HepG2 (cell line): ENCODE data around the gene TP73. TPM values are rescaled to one million over a fixed set of nuclear protein-coding genes. Genes with fewer than 3 reads are reported as not detected.
A peak's percentile ranks its signal among the peaks of the same experiment; 100 is the strongest.

Experiments
- CENPX ChIP-seq: sonication (generic); formaldehyde crosslinking; IDR thresholded peaks from 2 replicates; pipeline ENCODE4 v1.9.0; 2021; ENCODE audit warnings: mild to moderate bottlenecking, missing genetic modification reagents, moderate library complexity
- DBP ChIP-seq: sonication (generic); formaldehyde crosslinking; IDR thresholded peaks from 2 replicates; pipeline ENCODE4 v1.4.0; 2020; ENCODE audit warnings: missing genetic modification reagents; ENCODE audit errors: not compliant biosample characterization
- ELF1 ChIP-seq: sonication (generic); formaldehyde crosslinking; IDR thresholded peaks from 2 replicates; pipeline ENCODE4 v1.4.0; 2020; ENCODE audit warnings: missing genetic modification reagents
- FOSL1 ChIP-seq: sonication (generic); formaldehyde crosslinking; IDR thresholded peaks from 2 replicates; pipeline ENCODE4 v1.9.0; 2021; ENCODE audit warnings: missing genetic modification reagents, borderline replicate concordance
- FOXK1 ChIP-seq: sonication (generic); formaldehyde crosslinking; IDR thresholded peaks from 2 replicates; pipeline ENCODE4 v1.4.0; 2020; ENCODE audit warnings: low read depth, missing genetic modification reagents, borderline replicate concordance
- GATA4 ChIP-seq: sonication (generic); IDR thresholded peaks from 2 replicates; pipeline ENCODE4 v1.6.1; 2016; ENCODE audit warnings: antibody characterized with exemption, low read depth, borderline replicate concordance
- GPN1 ChIP-seq: sonication (generic); formaldehyde crosslinking; IDR thresholded peaks from 2 replicates; pipeline ENCODE4 v1.5.1; 2020; ENCODE audit warnings: missing genetic modification reagents, borderline replicate concordance
- GTF3A ChIP-seq: sonication (generic); formaldehyde crosslinking; conservative IDR thresholded peaks from 2 replicates; pipeline ENCODE4 v1.4.0; 2020; ENCODE audit warnings: mild to moderate bottlenecking, missing genetic modification reagents
- HDAC1 ChIP-seq: sonication (generic); formaldehyde crosslinking; IDR thresholded peaks from 2 replicates; pipeline ENCODE4 v1.5.1; 2020; ENCODE audit warnings: mild to moderate bottlenecking, missing genetic modification reagents
- KAT8 ChIP-seq: IDR thresholded peaks from 2 replicates; pipeline ENCODE4 v1.6.1; 2016; ENCODE audit warnings: missing genetic modification reagents, missing compliant biosample characterization
- KDM2A ChIP-seq: sonication (generic); formaldehyde crosslinking; IDR thresholded peaks from 2 replicates; pipeline ENCODE4 v1.4.0; 2020; ENCODE audit warnings: low read depth, missing genetic modification reagents, borderline replicate concordance
- KLF16 ChIP-seq, 2 experiments: sonication (generic) in 1 of 2; formaldehyde crosslinking in 1 of 2; IDR thresholded peaks; 2 replicates each; pipeline versions ENCODE4 v1.6.1 to v1.8.0; 2016 to 2023; ENCODE audit warnings: missing genetic modification reagents in 2 of 2, missing compliant biosample characterization in 1 of 2
- MAFK ChIP-seq, 2 experiments: IDR thresholded peaks in 1 of 2; conservative IDR thresholded peaks in 1 of 2; 2 replicates each; pipeline ENCODE4 v1.6.1; 2011; ENCODE audit warnings: improper control_type of control experiment in 2 of 2, low read length in 2 of 2
- MTA1 ChIP-seq: sonication (generic); formaldehyde crosslinking; IDR thresholded peaks from 2 replicates; pipeline ENCODE4 v1.4.0; 2020; ENCODE audit warnings: missing genetic modification reagents, mild to moderate bottlenecking, borderline replicate concordance
- NCOA5 ChIP-seq: sonication (generic); formaldehyde crosslinking; IDR thresholded peaks from 2 replicates; pipeline ENCODE4 v1.4.0; 2020; ENCODE audit warnings: missing genetic modification reagents
- TARDBP ChIP-seq: sonication (generic); formaldehyde crosslinking; IDR thresholded peaks from 2 replicates; pipeline ENCODE4 v1.8.0; 2022; ENCODE audit warnings: mild to moderate bottlenecking, missing genetic modification reagents
- TOPORS ChIP-seq: sonication (generic); formaldehyde crosslinking; IDR thresholded peaks from 2 replicates; pipeline ENCODE4 v1.8.0; 2023; ENCODE audit warnings: mild to moderate bottlenecking, missing genetic modification reagents
- ZNF180 ChIP-seq: sonication (generic); formaldehyde crosslinking; IDR thresholded peaks from 2 replicates; pipeline ENCODE4 v1.4.0; 2020; ENCODE audit warnings: low read depth, missing genetic modification reagents, borderline replicate concordance
- ZNF460 ChIP-seq: sonication (generic); formaldehyde crosslinking; IDR thresholded peaks from 2 replicates; pipeline ENCODE4 v1.5.1; 2020; ENCODE audit warnings: missing genetic modification reagents, mild to moderate bottlenecking, borderline replicate concordance
- ZNF564 ChIP-seq: sonication (generic); formaldehyde crosslinking; IDR thresholded peaks from 2 replicates; pipeline ENCODE4 v1.8.1; 2023; ENCODE audit warnings: mild to moderate bottlenecking, missing genetic modification reagents
- polyA plus RNA-seq, 8 experiments: library from polyadenylated mRNA; depleted of rRNA in 3 of 8; stranded (reverse) in 7 of 8; unstranded in 1 of 8; fragments of >200 nt; fragmentation: Illumina TruSeq in 4 of 8; extraction: Trizol in 4 of 8; gene quantifications; 2 replicates each; pipeline versions ENCODE4 v1.2.1 to v1.2.3, GENCODE V29; 2011 to 2016; ENCODE audit warnings: low read depth in 4 of 8, missing spikeins in 1 of 8, mixed read lengths in 1 of 8; ENCODE audit not compliant: insufficient read depth in 1 of 8
- total RNA-seq, 5 experiments: library from RNA; depleted of rRNA; stranded (reverse); fragments of >200 nt; fragmentation: Illumina TruSeq; extraction: Trizol; gene quantifications; 2 replicates each; pipeline ENCODE4 v1.2.3, GENCODE V29; 2016; ENCODE audit warnings: low read depth in 1 of 5
- TF ChIP-seq, protein P1 (sequence below): sonication (generic); formaldehyde crosslinking; IDR thresholded peaks from 2 replicates; pipeline ENCODE4 v1.9.0; 2021; ENCODE audit warnings: missing genetic modification reagents, mild to moderate bottlenecking, borderline replicate concordance
- TF ChIP-seq, protein P2 (sequence below): sonication (generic); formaldehyde crosslinking; IDR thresholded peaks from 2 replicates; pipeline ENCODE4 v1.4.0; 2020; ENCODE audit warnings: low read depth, mild to moderate bottlenecking, missing genetic modification reagents
- TF ChIP-seq, protein P3 (sequence below): sonication (generic); formaldehyde crosslinking; IDR thresholded peaks from 2 replicates; pipeline ENCODE4 v1.8.0; 2022; ENCODE audit warnings: low read depth, missing genetic modification reagents
- TF ChIP-seq, protein P4 (sequence below): sonication (generic); formaldehyde crosslinking; IDR thresholded peaks from 2 replicates; pipeline ENCODE4 v1.5.1; 2020; ENCODE audit warnings: missing genetic modification reagents, mild to moderate bottlenecking, borderline replicate concordance

Gene TP73
- total and polyA plus RNA-seq, 2 of the 13 experiments (the other 11 are each of a cell fraction or from before 2014, with no cell fraction given) = 0.49 to 1.1 TPM

DNA sequence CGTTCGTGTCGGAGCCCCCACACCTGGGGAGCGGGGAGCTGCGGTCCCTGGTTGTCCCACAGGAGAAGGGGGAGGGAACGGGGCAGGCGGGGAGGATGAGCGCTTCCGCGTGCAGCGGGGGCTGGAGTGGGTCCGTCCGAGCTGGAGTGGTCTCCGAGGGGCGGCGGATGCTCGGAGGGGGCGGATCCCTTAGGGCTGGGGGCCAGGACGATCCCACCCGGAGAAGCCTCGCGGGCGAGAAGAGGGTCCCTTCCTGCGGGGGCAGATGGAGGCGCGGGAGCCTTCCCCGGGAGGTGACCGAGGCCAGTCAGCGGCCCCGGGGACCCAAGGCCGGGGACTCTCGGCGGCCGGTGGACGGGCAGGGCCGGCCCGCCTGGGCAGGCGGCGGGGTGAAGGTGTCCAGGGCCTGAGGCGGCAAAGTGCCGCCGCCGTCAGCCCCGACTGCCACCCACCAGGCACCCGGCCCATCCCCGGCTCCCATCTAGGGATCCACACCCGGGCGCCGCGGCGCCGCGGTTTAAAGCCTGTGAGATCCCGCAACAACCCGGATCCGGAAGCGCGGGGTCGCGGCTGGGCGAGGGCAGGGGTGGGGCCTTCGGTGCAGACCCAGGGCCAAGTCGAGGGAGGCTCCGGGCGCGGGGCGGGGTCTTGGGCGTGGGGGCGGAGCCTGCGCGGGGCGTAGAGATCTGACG is 94.7 kb downstream of the TP73 start (continued):
- TF ChIP-seq KLF16 (CRISPR knock-in tag; IDR thresholded peaks at IDR 0.05) (no peak), ZNF180 (no peak), GPN1 (no peak), KAT8 (CRISPR knock-in tag) (peak; percentile 67), MAFK (conservative IDR thresholded peaks at IDR 0.05 in 1 of 2, IDR thresholded peaks at IDR 0.05 in 1 of 2; ENCODE audit: low read length in 2 of 2) (no peak), TARDBP (CRISPR knock-in tag) (no peak; the same call in 1 of the 2 replicates), DBP (CRISPR knock-in tag) (no peak), HDAC1 (CRISPR knock-in tag) (peak; percentile 55; the same call in 1 of the 2 replicates), FOXK1 (0 out of 2 replicates have a peak, but pooled peaks have one; percentile 14), KDM2A (CRISPR knock-in tag) (peak; percentile 33; the same call in 1 of the 2 replicates), ELF1 (peak; percentile 59), ZNF564 (CRISPR knock-in tag) (no peak), FOSL1 (CRISPR knock-in tag) (no peak), ZNF460 (CRISPR knock-in tag) (no peak), GTF3A (no peak), NCOA5 (CRISPR knock-in tag) (no peak), MTA1 (CRISPR knock-in tag) (no peak), TOPORS (CRISPR knock-in tag) (no peak), GATA4 (no peak), CENPX (no peak)
- TF ChIP-seq, protein P1, sequence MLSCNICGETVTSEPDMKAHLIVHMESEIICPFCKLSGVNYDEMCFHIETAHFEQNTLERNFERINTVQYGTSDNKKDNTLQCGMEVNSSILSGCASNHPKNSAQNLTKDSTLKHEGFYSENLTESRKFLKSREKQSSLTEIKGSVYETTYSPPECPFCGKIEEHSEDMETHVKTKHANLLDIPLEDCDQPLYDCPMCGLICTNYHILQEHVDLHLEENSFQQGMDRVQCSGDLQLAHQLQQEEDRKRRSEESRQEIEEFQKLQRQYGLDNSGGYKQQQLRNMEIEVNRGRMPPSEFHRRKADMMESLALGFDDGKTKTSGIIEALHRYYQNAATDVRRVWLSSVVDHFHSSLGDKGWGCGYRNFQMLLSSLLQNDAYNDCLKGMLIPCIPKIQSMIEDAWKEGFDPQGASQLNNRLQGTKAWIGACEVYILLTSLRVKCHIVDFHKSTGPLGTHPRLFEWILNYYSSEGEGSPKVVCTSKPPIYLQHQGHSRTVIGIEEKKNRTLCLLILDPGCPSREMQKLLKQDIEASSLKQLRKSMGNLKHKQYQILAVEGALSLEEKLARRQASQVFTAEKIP (CRISPR knock-in tag) = no peak
- TF ChIP-seq, protein P2, sequence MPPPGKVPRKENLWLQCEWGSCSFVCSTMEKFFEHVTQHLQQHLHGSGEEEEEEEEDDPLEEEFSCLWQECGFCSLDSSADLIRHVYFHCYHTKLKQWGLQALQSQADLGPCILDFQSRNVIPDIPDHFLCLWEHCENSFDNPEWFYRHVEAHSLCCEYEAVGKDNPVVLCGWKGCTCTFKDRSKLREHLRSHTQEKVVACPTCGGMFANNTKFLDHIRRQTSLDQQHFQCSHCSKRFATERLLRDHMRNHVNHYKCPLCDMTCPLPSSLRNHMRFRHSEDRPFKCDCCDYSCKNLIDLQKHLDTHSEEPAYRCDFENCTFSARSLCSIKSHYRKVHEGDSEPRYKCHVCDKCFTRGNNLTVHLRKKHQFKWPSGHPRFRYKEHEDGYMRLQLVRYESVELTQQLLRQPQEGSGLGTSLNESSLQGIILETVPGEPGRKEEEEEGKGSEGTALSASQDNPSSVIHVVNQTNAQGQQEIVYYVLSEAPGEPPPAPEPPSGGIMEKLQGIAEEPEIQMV = no peak
- TF ChIP-seq, protein P3, sequence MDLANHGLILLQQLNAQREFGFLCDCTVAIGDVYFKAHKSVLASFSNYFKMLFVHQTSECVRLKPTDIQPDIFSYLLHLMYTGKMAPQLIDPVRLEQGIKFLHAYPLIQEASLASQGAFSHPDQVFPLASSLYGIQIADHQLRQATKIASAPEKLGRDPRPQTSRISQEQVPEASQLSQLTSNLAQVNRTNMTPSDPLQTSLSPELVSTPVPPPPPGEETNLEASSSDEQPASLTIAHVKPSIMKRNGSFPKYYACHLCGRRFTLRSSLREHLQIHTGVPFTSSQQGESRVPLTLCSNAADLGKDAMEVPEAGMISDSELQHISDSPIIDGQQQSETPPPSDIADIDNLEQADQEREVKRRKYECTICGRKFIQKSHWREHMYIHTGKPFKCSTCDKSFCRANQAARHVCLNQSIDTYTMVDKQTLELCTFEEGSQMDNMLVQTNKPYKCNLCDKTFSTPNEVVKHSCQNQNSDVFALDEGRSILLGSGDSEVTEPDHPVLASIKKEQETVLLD (CRISPR knock-in tag) = peak; percentile 37; the same call in 1 of the 2 replicates
- TF ChIP-seq, protein P4, sequence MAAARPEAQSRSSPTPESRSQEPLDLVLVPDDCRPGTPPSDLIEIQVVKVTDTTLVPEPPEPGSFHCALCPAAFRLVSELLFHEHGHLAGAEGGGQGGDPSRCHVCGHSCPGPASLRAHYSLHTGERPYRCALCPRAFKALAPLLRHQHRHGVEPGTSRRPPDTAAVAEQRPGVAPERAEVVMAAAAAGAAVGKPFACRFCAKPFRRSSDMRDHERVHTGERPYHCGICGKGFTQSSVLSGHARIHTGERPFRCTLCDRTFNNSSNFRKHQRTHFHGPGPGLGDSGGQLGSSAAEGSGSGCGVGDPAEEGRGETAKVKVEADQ = no peak
